Mesothelial cell of epicardium (in vitro differentiated cells): Measurements from ENCODE around the gene COL5A1. TPM values are rescaled to one million over a fixed set of nuclear protein-coding genes. Genes with fewer than 3 reads are reported as not detected.
"Not testable (repeated sequence)": the region's sequence is repeated elsewhere in the genome, so short reads cannot be mapped to it uniquely, and the experiment has no call there.

Source experiments
- DNase-seq, 2 experiments: peaks; one replicate each; pipeline ENCODE4 v3.0.0; 2021; ENCODE audit warnings: low spot score in 2 of 2; ENCODE audit not compliant: unreplicated experiment in 2 of 2
- H3K27ac Mint-ChIP-seq: 2 replicates; pipeline ENCODE4 v1.8.0; 2021; ENCODE audit warnings: mixed read lengths
- H3K27me3 Mint-ChIP-seq: 2 replicates; pipeline ENCODE4 v1.8.0; 2021; ENCODE audit warnings: low read depth, mixed read lengths
- H3K36me3 Mint-ChIP-seq: 2 replicates; pipeline ENCODE4 v1.8.0; 2021; ENCODE audit warnings: mixed read lengths
- H3K4me1 Mint-ChIP-seq: 2 replicates; pipeline ENCODE4 v1.8.0; 2021; ENCODE audit warnings: mixed read lengths
- H3K4me3 Mint-ChIP-seq: 2 replicates; pipeline ENCODE4 v1.8.0; 2021; ENCODE audit warnings: mild to moderate bottlenecking, moderate library complexity, mixed read lengths
- H3K9me3 Mint-ChIP-seq: 2 replicates; pipeline ENCODE4 v1.8.0; 2021; ENCODE audit warnings: mixed read lengths
- total RNA-seq: library from RNA; stranded (reverse); gene quantifications from 3 replicates; pipeline ENCODE4 v1.2.1, GENCODE V29; 2021
- TF ChIP-seq, protein P1 (sequence below): fragments of 200-600 bp; sonication (generic); IDR thresholded peaks from one replicate; pipeline ENCODE4 v1.5.0; 2021; ENCODE audit warnings: antibody characterized with exemption; ENCODE audit not compliant: unreplicated experiment

The COL5A1 gene
- total RNA-seq, 1 donor from 2014 or later, result 605 TPM

DNA sequence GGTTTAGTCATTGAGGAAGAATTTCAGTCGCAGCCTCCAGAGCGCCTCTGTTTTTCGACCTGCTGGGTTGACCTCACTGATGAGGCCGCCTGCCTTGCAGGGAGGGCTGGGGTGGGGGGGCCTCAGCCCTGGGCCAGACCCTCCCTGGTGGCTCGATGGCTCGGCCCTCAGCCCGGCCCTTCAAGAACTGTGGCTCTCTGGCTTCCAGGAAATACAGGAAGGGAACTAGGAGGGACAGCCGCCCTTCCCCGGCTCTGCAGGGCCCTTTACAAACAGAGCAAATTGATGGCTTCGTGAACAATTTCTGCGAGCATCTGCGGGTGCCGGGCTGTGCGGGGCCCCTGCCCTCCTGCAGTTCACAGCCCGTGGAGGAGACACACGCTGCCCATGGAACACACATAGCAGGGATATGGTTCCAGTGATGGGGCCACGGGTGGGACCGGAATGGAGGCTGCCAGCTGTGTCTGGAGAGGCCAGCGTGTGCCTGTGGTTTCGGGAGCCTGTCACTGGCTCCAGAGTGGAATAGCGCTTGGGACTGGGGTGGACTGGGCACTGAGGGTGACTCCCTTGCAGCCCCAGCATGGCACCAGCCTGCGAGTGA, 39.6 kb downstream of the COL5A1 start:
- Mint-ChIP-seq H3K9me3 (no peaks in the 10 kb centered on the region), H3K36me3 (no peaks in the 10 kb centered on the region), H3K4me1 (peaks cover 35% of the 10 kb centered on the region), H3K27me3 (no peaks in the 10 kb centered on the region), H3K4me3 (no peak overlapping the region), H3K27ac (peak overlapping the region; percentile 88)
- no peak for DNase-seq
- TF ChIP-seq, protein P1, sequence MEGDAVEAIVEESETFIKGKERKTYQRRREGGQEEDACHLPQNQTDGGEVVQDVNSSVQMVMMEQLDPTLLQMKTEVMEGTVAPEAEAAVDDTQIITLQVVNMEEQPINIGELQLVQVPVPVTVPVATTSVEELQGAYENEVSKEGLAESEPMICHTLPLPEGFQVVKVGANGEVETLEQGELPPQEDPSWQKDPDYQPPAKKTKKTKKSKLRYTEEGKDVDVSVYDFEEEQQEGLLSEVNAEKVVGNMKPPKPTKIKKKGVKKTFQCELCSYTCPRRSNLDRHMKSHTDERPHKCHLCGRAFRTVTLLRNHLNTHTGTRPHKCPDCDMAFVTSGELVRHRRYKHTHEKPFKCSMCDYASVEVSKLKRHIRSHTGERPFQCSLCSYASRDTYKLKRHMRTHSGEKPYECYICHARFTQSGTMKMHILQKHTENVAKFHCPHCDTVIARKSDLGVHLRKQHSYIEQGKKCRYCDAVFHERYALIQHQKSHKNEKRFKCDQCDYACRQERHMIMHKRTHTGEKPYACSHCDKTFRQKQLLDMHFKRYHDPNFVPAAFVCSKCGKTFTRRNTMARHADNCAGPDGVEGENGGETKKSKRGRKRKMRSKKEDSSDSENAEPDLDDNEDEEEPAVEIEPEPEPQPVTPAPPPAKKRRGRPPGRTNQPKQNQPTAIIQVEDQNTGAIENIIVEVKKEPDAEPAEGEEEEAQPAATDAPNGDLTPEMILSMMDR, result no peak

DNA sequence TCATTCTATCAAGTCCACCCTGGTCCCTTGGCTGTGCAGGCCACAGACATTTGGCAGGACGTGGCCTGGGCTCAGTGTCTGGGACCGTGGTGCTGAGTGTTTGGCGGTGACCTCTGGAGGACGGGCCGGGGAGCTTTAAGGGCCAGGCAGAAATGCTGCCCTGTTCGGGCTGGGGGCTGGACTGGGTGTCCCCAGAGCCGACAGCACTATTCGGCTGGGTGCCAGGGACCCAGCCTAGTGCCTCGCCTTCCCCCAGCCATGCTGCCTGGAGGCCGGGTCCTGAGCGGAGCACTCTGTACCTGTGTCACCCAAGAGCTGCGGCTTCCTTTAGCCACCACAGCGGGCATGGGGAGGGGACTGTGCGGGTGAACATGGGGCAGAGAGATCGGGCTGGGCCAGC, 40.4 kb downstream of the COL5A1 start:
- TF ChIP-seq, protein P1, result no peak
- H3K27me3 Mint-ChIP-seq, result no peaks in the 10 kb centered on the region
- H3K27ac Mint-ChIP-seq, result peak overlapping the region; percentile 72
- no peaks in the 10 kb centered on the region for H3K9me3 Mint-ChIP-seq
- DNase-seq, result no peak
- H3K4me3 Mint-ChIP-seq, result no peak overlapping the region
- peaks cover 30% of the 10 kb centered on the region for H3K4me1 Mint-ChIP-seq
- peaks cover 3% of the 10 kb centered on the region for H3K36me3 Mint-ChIP-seq

DNA sequence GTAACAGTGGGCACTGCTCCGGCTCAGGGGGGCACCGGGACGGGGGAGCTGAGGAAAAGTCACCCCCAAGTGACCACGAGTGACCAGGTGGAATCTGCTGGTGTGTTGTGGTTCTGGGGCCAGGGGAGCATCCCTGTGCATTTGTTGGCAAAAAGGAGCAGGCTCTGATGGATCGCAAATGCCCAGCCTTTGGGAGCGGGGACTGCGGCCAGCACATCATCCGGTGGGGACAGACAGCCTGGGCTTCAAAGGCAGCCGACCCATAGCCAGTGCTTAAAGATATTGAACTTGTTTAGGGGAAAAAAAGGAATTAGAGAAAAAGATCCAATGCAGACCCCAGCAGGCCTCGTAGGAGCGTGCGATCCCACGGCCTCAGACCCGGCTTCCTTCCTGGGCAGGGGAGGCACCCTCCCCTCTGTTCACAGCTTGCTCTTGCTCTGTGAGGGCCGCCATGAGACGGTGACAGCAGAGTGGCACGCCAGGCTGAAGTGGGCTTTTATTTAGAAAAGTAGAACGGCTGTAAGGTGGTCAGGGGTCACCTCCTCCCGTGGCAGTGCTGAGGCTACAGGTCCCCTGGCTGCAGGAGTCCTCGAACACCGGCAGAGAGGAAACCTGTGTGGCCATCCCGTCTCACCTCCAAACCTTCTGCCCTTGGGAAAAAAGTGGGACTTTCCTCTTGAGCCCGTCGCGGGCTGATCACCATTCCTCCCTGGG, 41.2 kb downstream of the COL5A1 start:
- H3K27me3 Mint-ChIP-seq, result no peaks in the 10 kb centered on the region
- TF ChIP-seq, protein P1, result no peak
- H3K27ac Mint-ChIP-seq, result no peak overlapping the region
- peaks cover 3% of the 10 kb centered on the region for H3K36me3 Mint-ChIP-seq
- H3K4me3 Mint-ChIP-seq, result no peak overlapping the region
- DNase-seq, result no peak
- peaks cover 30% of the 10 kb centered on the region for H3K4me1 Mint-ChIP-seq
- no peaks in the 10 kb centered on the region for H3K9me3 Mint-ChIP-seq

DNA sequence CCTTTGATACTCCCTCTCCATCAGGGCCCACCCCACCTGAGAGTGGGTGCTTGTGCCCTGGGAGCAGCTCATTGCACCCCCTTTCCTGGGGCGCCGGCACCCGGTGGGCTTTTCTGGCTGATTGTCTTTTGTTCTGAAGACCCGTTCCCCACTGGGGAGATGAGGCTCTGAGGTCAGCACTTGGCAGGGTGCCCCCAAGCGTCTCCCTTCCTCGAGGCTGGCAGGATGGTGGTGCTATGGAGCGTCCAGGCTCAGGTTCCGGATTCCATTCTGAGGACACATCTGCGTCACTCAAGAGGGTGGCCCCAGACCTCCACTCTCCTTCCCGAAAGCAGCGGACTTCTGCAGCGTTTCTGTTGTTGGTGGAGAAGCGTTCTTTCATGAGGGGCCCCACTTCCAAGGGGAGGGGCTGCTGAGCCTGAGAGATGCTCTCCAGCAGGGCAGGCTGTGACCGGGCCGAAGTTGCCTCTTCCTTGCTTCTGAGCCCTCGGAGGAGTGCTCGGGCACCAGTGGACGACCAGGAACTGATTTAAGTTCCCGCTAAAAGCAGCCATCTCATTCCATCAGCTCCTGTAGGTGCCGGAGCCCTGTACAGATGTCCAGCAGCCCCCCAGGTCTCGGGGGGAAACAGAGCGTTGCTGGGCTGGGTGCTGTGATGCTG, 42.2 kb downstream of the COL5A1 start:
- Mint-ChIP-seq H3K4me3 (no peak overlapping the region), H3K4me1 (peaks cover 24% of the 10 kb centered on the region), H3K27me3 (no peaks in the 10 kb centered on the region), H3K27ac (no peak overlapping the region), H3K36me3 (peaks cover 3% of the 10 kb centered on the region), H3K9me3 (no peaks in the 10 kb centered on the region)
- TF ChIP-seq, protein P1, result no peak
- DNase-seq, result no peak

DNA sequence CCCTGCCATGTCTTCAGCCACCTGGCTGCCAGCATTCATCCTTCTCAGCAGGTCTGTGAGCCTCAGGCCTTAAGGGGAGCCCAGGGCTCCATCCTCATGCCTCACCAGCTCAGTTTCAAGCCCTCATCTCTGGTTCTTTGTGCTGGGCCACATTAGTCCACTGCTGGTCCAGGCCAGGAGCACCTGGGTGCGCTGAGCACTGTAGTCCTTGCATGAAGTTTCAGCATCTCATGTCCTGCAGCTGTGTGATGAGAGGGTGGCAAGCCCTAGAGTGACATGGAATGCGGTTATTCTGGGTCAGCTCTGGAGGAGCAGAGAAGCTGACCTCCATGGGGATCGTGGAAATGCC, 42.7 kb downstream of the COL5A1 start:
- Mint-ChIP-seq H3K9me3 (no peaks in the 10 kb centered on the region), H3K4me3 (no peak overlapping the region), H3K4me1 (peaks cover 22% of the 10 kb centered on the region), H3K27me3 (no peaks in the 10 kb centered on the region), H3K27ac (no peak overlapping the region), H3K36me3 (peaks cover 3% of the 10 kb centered on the region)
- TF ChIP-seq, protein P1, result no peak
- DNase-seq, result no peak

DNA sequence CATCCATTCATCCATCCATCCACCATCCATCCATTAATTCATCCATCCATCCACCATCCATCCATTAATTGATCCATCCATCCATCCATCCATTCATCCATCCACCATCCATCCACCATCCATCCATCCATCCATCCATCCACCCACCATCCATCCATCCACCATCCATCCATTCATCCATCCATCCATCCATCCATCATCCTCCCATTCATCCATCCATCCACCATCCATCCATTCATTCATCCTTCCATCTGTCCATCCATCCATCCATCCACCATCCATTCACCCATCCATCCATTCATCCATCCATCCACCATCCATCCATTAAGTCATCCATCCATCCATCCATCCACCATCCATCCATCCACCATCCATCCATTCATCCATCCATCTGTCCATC, 43.3 kb downstream of the COL5A1 start:
- H3K27ac Mint-ChIP-seq, DNase-seq: not testable (repeated sequence)

More for the DNA sequence above, 43.3 kb downstream of the COL5A1 start:
- peaks cover 19% of the 10 kb centered on the region for H3K4me1 Mint-ChIP-seq
- H3K27me3 Mint-ChIP-seq, H3K4me3 Mint-ChIP-seq, H3K9me3 Mint-ChIP-seq, H3K36me3 Mint-ChIP-seq: not testable (repeated sequence)
